Esophagus muscularis mucosa (tissue), 4 donors: ENCODE data around the gene ZSWIM4. TPM values are rescaled to one million over a fixed set of nuclear protein-coding genes. Genes with fewer than 3 reads are reported as not detected.
A peak's percentile ranks its signal among the peaks of the same experiment; 100 is the strongest.

Experiments used
- DNase-seq: peaks from one replicate; pipeline ENCODE4 v3.0.0-alpha.2; 2017; ENCODE audit errors: extremely low spot score
- H3K27ac ChIP-seq, 4 donors: fragments of 200-600 bp; sonication (generic); replicated peaks in 1 of 4; 1 replicate in 3 of 4; 2 replicates in 1 of 4; pipeline ENCODE4 v1.5.1; 2016 to 2019; ENCODE audit warnings: mild to moderate bottlenecking in 1 of 4
- H3K27me3 ChIP-seq, 4 donors: fragments of 200-600 bp; sonication (generic); one replicate each; pipeline versions ENCODE4 v1.5.1 to v1.6.0; 2016 to 2019
- H3K36me3 ChIP-seq, 4 donors: fragments of 200-600 bp; sonication (generic); one replicate each; pipeline ENCODE4 v1.5.1; 2016 to 2019
- H3K4me1 ChIP-seq, 4 donors: fragments of 200-600 bp; sonication (generic); one replicate each; pipeline ENCODE4 v1.5.1; 2016 to 2019
- H3K4me3 ChIP-seq, 4 donors: fragments of 200-600 bp; sonication (generic); 1 replicate in 2 of 4; 2 replicates in 2 of 4; pipeline ENCODE4 v1.5.1; 2016 to 2019; ENCODE audit warnings: mild to moderate bottlenecking in 4 of 4, moderate library complexity in 1 of 4
- H3K9me3 ChIP-seq, 4 donors: fragments of 200-600 bp; sonication (generic); 1 replicate in 3 of 4; 2 replicates in 1 of 4; pipeline ENCODE4 v1.5.1; 2016 to 2019
- CTCF ChIP-seq, 3 experiments: fragments of 200-600 bp in 2 of 3; fragments of 450-650 bp in 1 of 3; sonication (generic) in 2 of 3; IDR thresholded peaks; one replicate each; pipeline ENCODE4 v1.5.1; 2017 to 2019; ENCODE audit warnings: antibody characterized with exemption in 3 of 3, mild to moderate bottlenecking in 2 of 3, moderate library complexity in 1 of 3
- EP300 ChIP-seq: sonication (generic); formaldehyde crosslinking; IDR thresholded peaks from one replicate; pipeline ENCODE4 v1.6.1; 2017; ENCODE audit warnings: antibody characterized with exemption
- POLR2A ChIP-seq: fragments of 450-650 bp; IDR thresholded peaks from one replicate; pipeline ENCODE4 v1.6.1; 2017; ENCODE audit warnings: antibody characterized with exemption, moderate library complexity, mild to moderate bottlenecking, low read depth
- POLR2AphosphoS5 ChIP-seq, 2 donors: sonication (generic); formaldehyde crosslinking; IDR thresholded peaks; one replicate each; pipeline ENCODE4 v1.6.1; 2017; ENCODE audit warnings: antibody characterized with exemption in 2 of 2
- WGBS: methylation state at CpG from one replicate; pipeline ENCODE4 v1.1.5; 2018; 5-methylcytosine and 5-hydroxymethylcytosine counted together
- intact Hi-C: fragments of 100-400 bp; cut with DNase I; formaldehyde crosslinking; loops from one replicate; pipeline ENCODE4 v1.15.1; 2023
- total RNA-seq, 4 donors: library from RNA; depleted of rRNA; stranded (reverse); fragments of >200 nt; gene quantifications; one replicate each; pipeline versions ENCODE4 v1.1.0 to v1.2.1, GENCODE V29; 2016

The ZSWIM4 gene
- total RNA-seq, 4 donors from 2014 or later, result 5.3 to 11.6 (median 7.8) TPM

GRCh38 chr19:13872695-13873389 is 77.6 kb downstream of the ZSWIM4 start:
- TF ChIP-seq POLR2AphosphoS5 (IDR thresholded peaks at IDR 0.05), result no peak
- peak in 1 of 3 experiments; percentile 5 for TF ChIP-seq CTCF (IDR thresholded peaks at IDR 0.05)
- Histone ChIP-seq H3K36me3 (no peaks in the 10 kb centered on the region), H3K27me3 (peaks cover 0 to 9% (median 0%) of the 10 kb centered on the region in 4 donors), H3K4me3 (peak overlapping the region; percentile 39 to 55 (median 47)), H3K9me3 (no peaks in the 10 kb centered on the region), H3K4me1 (peaks cover 7 to 16% (median 11%) of the 10 kb centered on the region in 4 donors), H3K27ac (no peak overlapping the region)
- DNase-seq, result no peak
- intact Hi-C loops, result no loop called here
- 13% methylated on average over 13 of the region's 45 CpGs for WGBS

DNA sequence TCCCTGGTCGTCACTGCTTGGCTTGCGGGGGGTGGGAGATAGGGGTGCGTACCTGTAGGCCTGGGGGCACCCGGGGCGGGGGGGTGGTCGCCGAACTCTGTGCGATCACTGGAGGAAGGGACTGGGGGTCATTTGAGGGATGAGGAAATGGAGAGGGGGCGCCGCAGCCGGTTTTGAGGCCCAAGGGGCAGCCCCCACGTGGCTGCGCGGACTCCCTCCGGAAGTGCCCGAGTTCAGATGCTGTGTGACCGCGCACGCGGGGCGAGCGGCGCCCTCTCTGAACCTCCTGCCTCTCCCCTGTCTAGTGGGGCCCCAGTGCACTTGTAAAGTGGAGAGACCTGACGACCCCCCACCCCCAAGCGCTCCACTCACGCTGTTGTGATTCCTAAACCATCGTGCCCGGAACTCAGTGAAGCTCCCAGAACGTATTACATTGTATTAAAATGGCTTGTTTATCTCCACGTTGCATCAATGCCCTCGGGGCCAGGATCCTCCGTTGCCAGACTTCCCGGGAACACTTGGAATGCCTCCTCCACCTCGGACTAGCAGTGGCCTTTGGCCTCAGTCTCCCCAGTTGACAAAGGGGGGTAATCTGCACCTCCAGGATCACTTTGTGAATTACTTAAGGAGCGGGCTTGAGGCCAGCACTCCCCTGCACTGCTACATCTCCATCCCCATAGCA is 78.7 kb downstream of the ZSWIM4 start:
- DNase-seq, result no peak
- H3K4me3 ChIP-seq, result no peak overlapping the region
- H3K27ac ChIP-seq, result no peak overlapping the region
- intact Hi-C loops, result no loop called here
- WGBS, result 65% methylated on average over 24 of the region's 35 CpGs
- H3K27me3 ChIP-seq, result peaks cover 0 to 9% (median 0%) of the 10 kb centered on the region in 4 donors
- H3K4me1 ChIP-seq, result peaks cover 7 to 16% (median 11%) of the 10 kb centered on the region in 4 donors
- no peaks in the 10 kb centered on the region for H3K36me3 ChIP-seq
- no peaks in the 10 kb centered on the region for H3K9me3 ChIP-seq
- TF ChIP-seq EP300 (no peak), POLR2A (no peak), POLR2AphosphoS5 (IDR thresholded peaks at IDR 0.05) (no peak), CTCF (IDR thresholded peaks at IDR 0.05) (no peak)

- H3K27me3 ChIP-seq, result peaks cover 0 to 9% (median 0%) of the 10 kb centered on the region in 4 donors
- TF ChIP-seq EP300 (no peak), POLR2A (no peak), CTCF (IDR thresholded peaks at IDR 0.05) (no peak), POLR2AphosphoS5 (IDR thresholded peaks at IDR 0.05) (no peak)
- DNase-seq, result no peak
- WGBS, result 96% methylated on average over 5 of the region's 5 CpGs
- peaks cover 13 to 31% (median 27%) of the 10 kb centered on the region in 4 donors for H3K4me1 ChIP-seq
- no peaks in the 10 kb centered on the region for H3K36me3 ChIP-seq
- H3K27ac ChIP-seq, result no peak overlapping the region
- intact Hi-C loops, result no loop called here
- H3K4me3 ChIP-seq, result no peak overlapping the region
- H3K9me3 ChIP-seq, result no peaks in the 10 kb centered on the region
These were observed 80.6 kb downstream of the ZSWIM4 start for GRCh38 chr19:13875824-13876223.

DNA sequence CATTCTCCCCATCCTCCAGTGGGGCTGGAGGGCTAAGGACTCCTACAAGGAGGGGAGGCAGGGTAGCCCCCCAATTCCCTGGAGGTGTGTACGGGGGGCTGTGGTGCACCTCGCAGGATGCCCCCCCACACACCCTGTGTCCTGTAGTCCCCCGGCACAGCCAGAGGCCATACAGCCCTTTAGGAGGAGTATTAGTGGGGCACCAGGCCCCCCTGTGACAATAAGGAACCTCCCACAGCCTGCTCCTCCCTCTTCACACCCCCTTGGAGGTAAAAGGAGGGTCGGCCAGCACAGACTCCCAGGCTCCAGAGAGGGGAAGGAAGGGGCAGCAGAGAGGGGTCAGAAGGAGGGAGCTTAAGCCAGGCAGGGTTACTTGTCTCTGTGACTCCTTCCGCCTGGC is 81.6 kb downstream of the ZSWIM4 start, which contains the start of gene NANOS3:
Gene NANOS3 (plus strand): TSS at position 301 of the 400 bp plus-strand sequence. CDS start 115 bp downstream, outside the sequence.
- WGBS, result 57% methylated on average over 4 of the region's 5 CpGs
- Histone ChIP-seq H3K27me3 (peaks cover 0 to 9% (median 0%) of the 10 kb centered on the region in 4 donors), H3K9me3 (no peaks in the 10 kb centered on the region), H3K27ac (no peak within 1 kb of the TSS), H3K4me3 (no peak within 1 kb of the TSS), H3K36me3 (no peaks in the 10 kb centered on the region), H3K4me1 (peaks cover 19 to 41% (median 36%) of the 10 kb centered on the region in 4 donors)
- TF ChIP-seq EP300, result no peak
- no peak for TF ChIP-seq CTCF (IDR thresholded peaks at IDR 0.05)
- no peak for TF ChIP-seq POLR2A
- no peak for TF ChIP-seq POLR2AphosphoS5 (IDR thresholded peaks at IDR 0.05)
- intact Hi-C loops, result no loop called here
- no peak for DNase-seq
